Common myeloid progenitor, CD34-positive (primary cell): ENCODE measurements around the gene SLITRK2.

Experiments
- CTCF ChIA-PET: fragments of 350-600 bp; sonication (Branson Sonifier 250); formaldehyde crosslinking; loops from one replicate; lab custom pipeline; 2021; ENCODE audit warnings: antibody characterized with exemption; lab: Charles Lee
- POLR2A ChIA-PET: fragments of 350-600 bp; sonication (Branson Sonifier 250); formaldehyde crosslinking; loops from one replicate; lab custom pipeline; 2021; ENCODE audit warnings: antibody characterized with exemption; lab: Charles Lee
- DNase-seq, 3 donors: peaks; one replicate each; pipeline versions ENCODE4 v3.0.0 to v3.0.0-alpha.2; 2013
- H3K27ac ChIP-seq, 2 experiments: 1 replicate in 1 of 2; 2 replicates in 1 of 2; pipeline ENCODE4 v1.7.0; 2013; ENCODE audit warnings: inconsistent platforms in 2 of 2, low read length in 2 of 2, mild to moderate bottlenecking in 2 of 2, low read depth in 1 of 2, moderate library complexity in 1 of 2; ENCODE audit not compliant: severe bottlenecking in 2 of 2, insufficient read depth in 1 of 2, poor library complexity in 1 of 2
- H3K27me3 ChIP-seq, 5 experiments: replicated peaks in 2 of 5; 1 replicate in 3 of 5; 2 replicates in 2 of 5; pipeline versions ENCODE4 v1.6.1 to v1.7.0; 2013; ENCODE audit warnings: low read length in 4 of 5, mild to moderate bottlenecking in 2 of 5, moderate library complexity in 2 of 5, inconsistent platforms in 1 of 5; ENCODE audit not compliant: insufficient read depth in 5 of 5, control insufficient read depth in 4 of 5
- H3K36me3 ChIP-seq, 4 experiments: 1 replicate in 2 of 4; 2 replicates in 2 of 4; pipeline versions ENCODE4 v1.6.1 to v1.7.0; 2013; ENCODE audit warnings: low read length in 3 of 4, control low read depth in 1 of 4, mild to moderate bottlenecking in 1 of 4; ENCODE audit not compliant: control insufficient read depth in 4 of 4, insufficient read depth in 4 of 4
- H3K4me1 ChIP-seq, 4 experiments: 1 replicate in 3 of 4; 2 replicates in 1 of 4; pipeline versions ENCODE4 v1.6.1 to v1.7.1; 2013; ENCODE audit warnings: low read length in 3 of 4, mild to moderate bottlenecking in 3 of 4, control low read depth in 1 of 4, inconsistent platforms in 1 of 4, moderate library complexity in 1 of 4; ENCODE audit not compliant: control insufficient read depth in 4 of 4, insufficient read depth in 4 of 4; ENCODE audit errors: control extremely low read depth in 1 of 4
- H3K4me3 ChIP-seq, 7 experiments: 1 replicate in 4 of 7; 2 replicates in 3 of 7; pipeline versions ENCODE4 v1.5.1 to v1.7.0; 2013; ENCODE audit warnings: mild to moderate bottlenecking in 7 of 7, low read length in 6 of 7, moderate library complexity in 6 of 7, inconsistent platforms in 2 of 7, low read depth in 2 of 7, control low read depth in 1 of 7; ENCODE audit not compliant: insufficient read depth in 4 of 7, control insufficient read depth in 1 of 7; ENCODE audit errors: extremely low read depth in 1 of 7
- H3K9me3 ChIP-seq, 5 experiments: 1 replicate in 4 of 5; 2 replicates in 1 of 5; pipeline versions ENCODE4 v1.6.1 to v1.7.1; 2013; ENCODE audit warnings: low read length in 4 of 5, mild to moderate bottlenecking in 2 of 5, inconsistent platforms in 1 of 5, low read depth in 1 of 5, moderate library complexity in 1 of 5; ENCODE audit not compliant: control insufficient read depth in 4 of 5, insufficient read depth in 2 of 5; ENCODE audit errors: control extremely low read depth in 1 of 5
- WGBS: methylation state at CpG from one replicate; pipeline ENCODE4 v1.1.5; 2013; ENCODE audit not compliant: insufficient coverage; 5-methylcytosine and 5-hydroxymethylcytosine counted together

The SLITRK2 gene

DNA sequence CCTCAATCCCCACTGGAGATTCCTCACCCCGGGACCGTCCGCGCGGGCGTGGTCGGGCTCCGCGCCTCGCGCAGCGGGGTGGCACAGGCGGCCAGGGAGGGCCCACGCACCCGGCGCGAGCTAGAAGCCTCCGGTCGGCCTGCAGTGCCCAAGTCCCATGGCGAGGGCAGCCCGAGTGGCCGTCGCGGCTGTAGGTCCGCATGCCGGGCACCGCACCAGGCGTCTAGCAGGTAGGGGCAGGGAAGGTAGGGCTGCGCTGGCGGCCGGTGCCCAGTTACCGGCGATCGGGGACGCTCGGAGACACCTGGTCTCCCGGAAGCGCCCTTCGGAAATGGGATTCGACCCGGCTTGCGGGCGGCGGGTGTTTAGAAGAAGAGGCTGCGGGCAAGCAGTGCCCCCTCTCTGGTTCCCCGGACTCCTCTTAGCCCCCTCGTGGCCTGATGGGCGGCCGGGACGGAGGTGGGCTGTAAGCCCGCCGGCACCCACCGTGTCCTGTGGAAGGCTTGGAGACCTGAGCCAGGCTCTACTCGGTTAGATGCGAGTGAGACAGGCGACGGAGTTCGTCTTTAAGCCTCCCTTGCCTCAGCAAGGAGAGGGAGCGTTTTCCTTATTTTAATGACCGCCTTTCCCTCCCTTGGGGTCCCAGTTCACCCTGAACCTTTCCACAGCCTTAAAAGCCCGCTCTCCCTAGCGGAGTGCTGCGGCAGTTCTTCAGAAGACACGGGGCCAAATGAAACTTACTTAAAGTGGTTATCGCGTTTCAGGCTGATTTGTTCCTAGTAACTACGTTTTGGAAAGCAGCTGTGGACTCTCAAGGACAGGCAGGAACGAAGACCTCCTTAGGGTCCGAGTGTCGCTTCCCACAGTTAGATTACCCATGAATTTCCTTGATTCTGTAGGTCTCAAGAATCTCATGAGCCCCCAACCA lies 821 bp downstream of the SLITRK2 start:
- CTCF ChIA-PET = no interaction called here
- Histone ChIP-seq H3K9me3 (no peaks in the 10 kb centered on the region), H3K4me3 (peak overlapping the region in 5 of 7 experiments; percentile 8 to 58 (median 15)), H3K4me1 (peaks cover 0 to 21% (median 8%) of the 10 kb centered on the region in 4 experiments), H3K27me3 (peaks cover 5 to 76% (median 19%) of the 10 kb centered on the region in 5 experiments), H3K36me3 (no peaks in the 10 kb centered on the region), H3K27ac (no peak overlapping the region)
- DNase-seq = peak in 1 of 3 donors; percentile 22
- WGBS = 32% methylated on average over 70 of the region's 70 CpGs
- POLR2A ChIA-PET = no interaction called here

- WGBS = no CpG with 5 or more reads among the region's 1 CpG
- Histone ChIP-seq H3K27ac (no peak overlapping the region), H3K4me3 (no peak overlapping the region), H3K4me1 (peaks cover 0 to 21% (median 8%) of the 10 kb centered on the region in 4 experiments), H3K9me3 (no peaks in the 10 kb centered on the region), H3K36me3 (no peaks in the 10 kb centered on the region), H3K27me3 (peaks cover 5 to 84% (median 16%) of the 10 kb centered on the region in 5 experiments)
- no peak for DNase-seq
- POLR2A ChIA-PET = no interaction called here
- CTCF ChIA-PET = no interaction called here
These were observed 3.2 kb downstream of the SLITRK2 start for GRCh38 chrX:145820825-145821224.

DNA sequence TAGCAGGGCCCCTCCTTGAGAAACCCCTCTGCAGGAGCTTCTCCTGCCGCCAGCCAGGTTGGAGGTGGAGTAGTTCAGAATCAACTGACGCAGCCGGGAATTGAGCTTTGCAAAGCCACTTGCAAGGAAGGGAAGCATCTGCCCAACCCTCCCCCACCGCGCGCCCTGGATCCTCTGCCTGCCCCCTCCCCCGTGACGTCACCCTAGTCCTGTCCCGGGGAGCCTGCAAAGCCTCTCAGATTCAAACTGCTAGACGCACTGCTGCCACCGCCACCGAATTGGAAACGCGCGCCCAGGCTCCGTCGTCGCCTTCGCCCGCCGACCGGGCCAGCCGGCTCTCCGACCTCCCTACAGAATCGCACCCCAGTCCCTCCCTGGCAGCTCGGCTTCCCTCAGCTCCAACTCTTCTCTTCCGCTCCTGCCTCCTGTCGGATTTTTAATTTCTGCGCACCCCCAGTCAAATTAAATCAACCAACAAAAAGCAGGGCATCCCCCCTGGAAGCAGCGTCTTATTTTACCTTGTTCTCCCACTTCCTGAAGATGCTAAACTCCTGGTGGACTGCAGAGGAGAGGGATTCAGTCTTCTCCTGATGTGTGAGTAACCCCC lies 3.8 kb downstream of the SLITRK2 start:
- peaks cover 0 to 21% (median 8%) of the 10 kb centered on the region in 4 experiments for H3K4me1 ChIP-seq
- ChIA-PET CTCF (no interaction called here), POLR2A (no interaction called here)
- H3K27ac ChIP-seq = no peak overlapping the region
- DNase-seq = peak in 1 of 3 donors; percentile 28
- H3K4me3 ChIP-seq = no peak overlapping the region
- peaks cover 5 to 79% (median 16%) of the 10 kb centered on the region in 5 experiments for H3K27me3 ChIP-seq
- WGBS = 24% methylated on average over 25 of the region's 30 CpGs
- no peaks in the 10 kb centered on the region for H3K36me3 ChIP-seq
- H3K9me3 ChIP-seq = no peaks in the 10 kb centered on the region

DNA sequence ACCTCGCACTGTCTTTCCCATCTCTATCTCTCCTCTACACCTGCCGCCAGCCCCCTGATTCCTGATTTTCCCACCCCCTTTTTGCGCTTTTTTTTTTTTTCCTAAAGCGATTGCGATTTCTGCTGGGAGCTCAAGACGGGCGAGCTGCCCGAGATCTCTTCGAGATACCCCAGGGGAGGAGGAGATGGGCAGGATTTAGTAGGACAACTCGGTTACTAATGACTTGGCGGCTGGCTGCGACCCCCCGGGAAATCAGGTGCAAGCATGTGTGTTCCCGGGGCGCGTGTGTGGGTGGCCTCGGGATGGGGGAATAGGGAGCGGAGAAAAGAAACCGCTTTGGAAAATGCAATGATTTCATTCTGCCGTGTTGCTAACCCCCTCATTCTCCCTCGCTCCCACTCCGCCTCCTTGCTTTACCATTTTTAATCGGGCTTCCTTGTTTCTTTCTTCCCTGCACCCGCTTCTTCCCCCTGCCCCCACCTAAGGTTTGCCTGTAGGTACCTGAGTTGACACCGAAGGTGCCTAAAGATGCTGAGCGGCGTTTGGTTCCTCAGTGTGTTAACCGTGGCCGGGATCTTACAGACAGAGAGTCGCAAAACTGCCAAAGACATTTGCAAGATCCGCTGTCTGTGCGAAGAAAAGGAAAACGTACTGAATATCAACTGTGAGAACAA lies 4.4 kb downstream of the SLITRK2 start:
- peaks cover 4 to 72% (median 10%) of the 10 kb centered on the region in 5 experiments for H3K27me3 ChIP-seq
- WGBS = 38% methylated on average over 20 of the region's 33 CpGs

GRCh38 chrX:145823132-145823531 lies 5.5 kb downstream of the SLITRK2 start:
- no peak overlapping the region for H3K27ac ChIP-seq
- no peak for DNase-seq
- no peak overlapping the region for H3K4me3 ChIP-seq
- H3K9me3 ChIP-seq = no peaks in the 10 kb centered on the region
- ChIA-PET POLR2A (no interaction called here), CTCF (no interaction called here)
- H3K27me3 ChIP-seq = peaks cover 3 to 62% (median 8%) of the 10 kb centered on the region in 5 experiments
- H3K36me3 ChIP-seq = no peaks in the 10 kb centered on the region
- WGBS = 78% methylated on average over 7 of the region's 7 CpGs
- H3K4me1 ChIP-seq = peaks cover 0 to 12% (median 4%) of the 10 kb centered on the region in 4 experiments

More for the DNA sequence above, 4.4 kb downstream of the SLITRK2 start:
- H3K4me3 ChIP-seq = no peak overlapping the region
- H3K27ac ChIP-seq = no peak overlapping the region
- POLR2A ChIA-PET = no interaction called here
- peaks cover 0 to 21% (median 7%) of the 10 kb centered on the region in 4 experiments for H3K4me1 ChIP-seq
- no peaks in the 10 kb centered on the region for H3K9me3 ChIP-seq
- CTCF ChIA-PET = no interaction called here
- H3K36me3 ChIP-seq = no peaks in the 10 kb centered on the region
- no peak for DNase-seq

DNA sequence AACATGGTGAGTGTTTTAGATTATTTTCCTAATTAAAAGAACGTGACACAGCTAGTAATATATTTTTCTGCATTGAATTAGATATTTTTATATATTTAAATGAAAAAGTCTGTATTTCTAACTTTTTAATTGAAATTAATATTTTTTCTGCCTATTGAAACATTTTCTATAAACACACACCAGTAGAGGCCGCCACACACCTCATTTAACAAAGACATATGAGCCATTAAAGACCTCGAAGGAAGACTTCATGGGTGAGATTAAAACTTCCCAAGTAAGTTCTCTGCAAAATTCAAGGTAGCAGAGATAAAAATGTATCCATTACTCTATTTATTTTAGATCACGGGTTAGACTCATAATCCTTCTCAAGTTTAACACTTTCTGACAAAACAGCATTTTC lies 8.3 kb downstream of the SLITRK2 start:
- Histone ChIP-seq H3K36me3 (no peaks in the 10 kb centered on the region), H3K9me3 (no peaks in the 10 kb centered on the region), H3K4me1 (peaks cover 0 to 2% (median 0%) of the 10 kb centered on the region in 4 experiments), H3K27me3 (peaks cover 0 to 37% (median 3%) of the 10 kb centered on the region in 5 experiments), H3K27ac (no peak overlapping the region), H3K4me3 (no peak overlapping the region)
- DNase-seq = peak in 2 of 3 donors; percentile 13 to 30
- 14% methylated on average over 1 of the region's 4 CpGs for WGBS
- CTCF ChIA-PET = no interaction called here
- POLR2A ChIA-PET = no interaction called here
